ENCODE measurements around the gene DEDD2. TPM values are rescaled to one million over a fixed set of nuclear protein-coding genes. Genes with fewer than 3 reads are reported as not detected.
"Not testable (repeated sequence)": the region's sequence is repeated elsewhere in the genome, so short reads cannot be mapped to it uniquely, and the experiment has no call there.

The DEDD2 gene, protein sequence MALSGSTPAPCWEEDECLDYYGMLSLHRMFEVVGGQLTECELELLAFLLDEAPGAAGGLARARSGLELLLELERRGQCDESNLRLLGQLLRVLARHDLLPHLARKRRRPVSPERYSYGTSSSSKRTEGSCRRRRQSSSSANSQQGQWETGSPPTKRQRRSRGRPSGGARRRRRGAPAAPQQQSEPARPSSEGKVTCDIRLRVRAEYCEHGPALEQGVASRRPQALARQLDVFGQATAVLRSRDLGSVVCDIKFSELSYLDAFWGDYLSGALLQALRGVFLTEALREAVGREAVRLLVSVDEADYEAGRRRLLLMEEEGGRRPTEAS
- 13.8 and 14.4 TPM in 2 replicates for total RNA-seq (2014; rRNA removed; shearing (Covaris generic))

- peak; percentile 97 for DNase-seq (ENCODE audit: low read depth)
Observed at GRCh38 chr19:42217520-42218437, at the start of gene DEDD2. Gene DEDD2 (minus strand): TSS chr19:42217677. CDS start chr19:42217007, 670 bp downstream.

DNA sequence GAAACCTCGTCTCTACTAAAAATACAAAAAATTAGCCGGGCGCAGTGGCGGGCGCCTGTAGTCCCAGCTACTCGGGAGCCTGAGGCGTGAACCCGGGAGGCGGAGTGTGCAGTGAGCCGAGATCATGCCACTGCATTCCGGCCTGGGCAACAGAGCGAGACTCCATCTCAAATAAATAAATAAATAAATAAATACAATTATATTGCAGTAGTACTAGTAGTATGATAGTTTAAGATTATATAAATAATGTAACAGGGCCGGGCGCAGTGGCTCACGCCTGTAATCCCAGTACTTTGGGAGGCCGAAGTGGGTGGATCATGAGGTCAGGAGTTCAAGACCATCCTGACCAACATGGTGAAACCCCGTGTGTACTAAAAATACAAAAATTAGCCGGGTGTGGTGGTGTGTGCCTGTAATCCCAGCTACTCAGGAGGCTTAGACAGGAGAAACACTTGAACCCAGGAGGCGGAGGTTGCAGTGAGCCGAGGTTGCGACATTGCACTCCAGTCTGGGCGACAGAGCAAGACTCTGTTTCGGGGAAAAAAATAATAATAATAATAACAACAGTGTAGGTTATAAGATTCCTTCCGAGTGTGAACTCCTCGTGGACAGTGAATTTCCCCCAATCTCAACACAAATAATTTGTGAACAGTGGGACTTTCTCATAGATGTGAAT lies 49.6 kb upstream of the DEDD2 start:
- DNase-seq (ENCODE audit: low read depth), result not testable (repeated sequence)

- DNase-seq (ENCODE audit: low read depth), result not testable (repeated sequence)
Observed at GRCh38 chr19:42266105-42266504, 48.6 kb upstream of the DEDD2 start.

GRCh38 chr19:42261763-42262162 lies 44.3 kb upstream of the DEDD2 start:
- DNase-seq (ENCODE audit: low read depth), result no peak

- not testable (repeated sequence) for DNase-seq (ENCODE audit: low read depth)
Observed at GRCh38 chr19:42257842-42258241, 40.4 kb upstream of the DEDD2 start.

GRCh38 chr19:42255766-42256745 lies 38.6 kb upstream of the DEDD2 start:
- DNase-seq (ENCODE audit: low read depth), result peak; percentile 67

DNA sequence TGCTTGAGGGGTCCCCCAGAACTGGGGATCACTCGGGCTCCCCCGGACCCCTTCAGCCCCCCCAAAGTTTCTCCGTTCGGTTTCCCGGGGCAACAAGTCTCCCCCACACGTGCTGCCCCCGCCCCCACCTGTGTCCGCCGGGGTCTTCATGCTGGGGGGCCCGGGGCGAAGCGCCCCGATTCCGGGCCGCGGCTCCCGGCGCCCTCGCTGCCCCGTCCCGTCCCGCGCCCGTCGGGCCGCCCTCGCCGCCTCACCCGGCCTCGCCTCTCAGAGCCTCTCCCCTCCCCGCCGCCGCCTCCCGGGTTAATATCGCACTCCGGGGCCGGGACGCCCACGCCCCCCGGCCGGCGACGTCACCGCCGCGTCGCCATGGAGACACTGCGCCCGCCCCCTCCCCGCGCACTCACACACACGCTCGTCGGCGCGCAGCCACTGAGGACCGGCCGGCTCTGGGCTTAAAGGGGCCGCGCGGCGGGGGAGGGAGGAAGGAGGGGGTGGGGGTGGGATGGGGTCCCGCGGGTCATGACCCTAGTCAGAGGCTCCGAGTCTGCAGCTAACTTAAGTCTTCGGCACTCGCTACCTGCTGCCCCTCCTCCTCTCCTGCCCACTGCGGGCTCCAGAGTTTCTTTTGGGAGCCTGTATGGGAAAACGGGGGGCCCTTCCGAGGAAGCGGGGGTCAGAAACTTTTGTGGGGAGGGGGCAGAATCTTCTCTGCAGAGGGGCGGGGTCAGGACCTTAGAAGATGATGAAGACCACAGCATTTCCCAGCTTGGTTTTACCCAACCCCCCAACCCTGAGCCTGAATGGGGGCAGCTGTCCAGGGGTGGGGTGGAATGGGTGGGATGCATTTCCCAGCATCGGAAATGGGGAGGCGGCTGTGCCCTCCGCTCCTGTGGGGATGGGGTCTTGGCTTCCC lies 37.6 kb upstream of the DEDD2 start, which contains the start of gene ERF:
ERF (minus strand) TSS at position 279 of the 916 bp plus-strand sequence; CDS start at position 150, 129 bp downstream.
- DNase-seq (ENCODE audit: low read depth), result peak; percentile 91

DNA sequence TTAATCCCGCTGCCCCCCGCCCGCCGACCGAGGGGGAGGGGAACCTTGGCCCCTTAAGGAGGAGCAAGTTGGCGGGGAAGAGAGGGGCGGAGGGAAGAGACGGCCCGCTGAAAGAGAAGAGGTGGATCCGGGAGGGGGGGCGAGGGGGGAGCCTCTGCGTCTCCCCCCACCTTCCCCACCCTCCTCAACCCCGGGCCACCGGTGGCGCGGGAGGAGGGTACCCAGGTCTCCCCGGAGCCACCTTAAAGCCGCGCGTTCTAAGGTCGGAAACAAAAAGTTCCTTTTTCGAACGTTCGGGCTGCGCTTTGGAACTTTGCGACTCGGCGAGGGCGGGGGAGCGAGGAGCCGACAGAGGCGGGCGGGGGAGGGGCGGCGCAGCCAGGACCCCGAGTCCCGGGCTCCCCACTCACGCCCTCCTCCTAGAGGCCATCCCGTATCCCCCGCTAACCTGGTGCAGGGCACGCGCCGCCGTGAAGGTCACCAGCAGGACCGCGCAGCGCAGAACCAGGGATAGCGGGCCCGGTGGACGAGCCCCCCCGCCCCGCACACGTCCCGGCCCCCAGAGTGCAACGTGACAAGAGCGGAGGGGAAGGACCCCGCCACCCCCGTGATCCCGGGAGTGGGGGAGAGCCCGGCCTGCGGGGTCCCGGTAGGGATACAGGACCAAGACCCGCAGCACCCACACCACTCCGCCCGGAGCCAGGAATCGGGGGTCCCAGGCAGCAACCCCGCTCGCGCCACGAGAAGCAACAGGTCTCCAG lies 36.8 kb upstream of the DEDD2 start:
- peak; percentile 61 for DNase-seq (ENCODE audit: low read depth)

DNA sequence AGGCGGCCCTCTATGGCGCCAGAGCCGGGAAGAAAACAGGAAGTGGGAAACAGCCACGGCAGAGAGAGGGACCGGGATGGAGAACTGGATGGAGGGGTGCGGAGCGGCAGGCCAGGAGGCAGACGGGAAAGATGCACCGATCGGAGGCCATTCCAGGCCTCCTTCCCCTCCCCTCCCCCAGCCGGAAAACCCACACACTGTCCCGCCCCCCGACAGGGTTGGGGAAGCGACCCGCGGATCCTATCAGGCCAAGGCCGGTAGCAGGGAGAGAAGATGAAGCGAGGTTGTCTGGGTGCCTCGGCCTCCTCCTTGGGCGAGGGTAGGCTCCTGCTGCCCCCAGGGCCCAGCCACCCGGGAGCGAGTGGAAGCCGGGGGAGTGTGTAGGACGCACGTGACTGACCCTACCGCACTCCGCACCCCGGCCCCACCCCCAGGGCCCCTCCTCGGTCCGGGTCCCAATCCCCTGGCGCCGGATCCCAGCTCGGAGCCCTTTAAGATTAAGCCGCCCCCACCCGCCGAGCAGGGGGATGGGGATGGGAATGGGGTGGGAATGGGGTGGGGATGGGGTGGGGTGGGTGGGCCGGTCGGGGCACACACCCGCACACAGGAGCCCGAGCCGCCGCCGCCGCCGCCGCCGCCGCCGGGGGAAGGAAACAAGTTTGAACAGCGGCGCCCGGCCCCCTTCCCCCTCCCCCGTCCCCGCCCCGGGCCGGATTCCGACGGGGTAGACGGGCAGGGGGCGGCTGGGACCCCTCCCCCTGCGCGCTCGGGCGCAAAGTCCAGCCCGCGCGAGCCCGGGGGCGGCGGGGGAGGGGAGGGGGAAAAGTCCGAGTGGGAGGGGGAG lies 36.0 kb upstream of the DEDD2 start:
- DNase-seq (ENCODE audit: low read depth), result peak; percentile 50

GRCh38 chr19:42252365-42253244 lies 35.1 kb upstream of the DEDD2 start:
- DNase-seq (ENCODE audit: low read depth), result peak; percentile 54

GRCh38 chr19:42251572-42252358 lies 34.3 kb upstream of the DEDD2 start:
- no peak for DNase-seq (ENCODE audit: low read depth)

DNA sequence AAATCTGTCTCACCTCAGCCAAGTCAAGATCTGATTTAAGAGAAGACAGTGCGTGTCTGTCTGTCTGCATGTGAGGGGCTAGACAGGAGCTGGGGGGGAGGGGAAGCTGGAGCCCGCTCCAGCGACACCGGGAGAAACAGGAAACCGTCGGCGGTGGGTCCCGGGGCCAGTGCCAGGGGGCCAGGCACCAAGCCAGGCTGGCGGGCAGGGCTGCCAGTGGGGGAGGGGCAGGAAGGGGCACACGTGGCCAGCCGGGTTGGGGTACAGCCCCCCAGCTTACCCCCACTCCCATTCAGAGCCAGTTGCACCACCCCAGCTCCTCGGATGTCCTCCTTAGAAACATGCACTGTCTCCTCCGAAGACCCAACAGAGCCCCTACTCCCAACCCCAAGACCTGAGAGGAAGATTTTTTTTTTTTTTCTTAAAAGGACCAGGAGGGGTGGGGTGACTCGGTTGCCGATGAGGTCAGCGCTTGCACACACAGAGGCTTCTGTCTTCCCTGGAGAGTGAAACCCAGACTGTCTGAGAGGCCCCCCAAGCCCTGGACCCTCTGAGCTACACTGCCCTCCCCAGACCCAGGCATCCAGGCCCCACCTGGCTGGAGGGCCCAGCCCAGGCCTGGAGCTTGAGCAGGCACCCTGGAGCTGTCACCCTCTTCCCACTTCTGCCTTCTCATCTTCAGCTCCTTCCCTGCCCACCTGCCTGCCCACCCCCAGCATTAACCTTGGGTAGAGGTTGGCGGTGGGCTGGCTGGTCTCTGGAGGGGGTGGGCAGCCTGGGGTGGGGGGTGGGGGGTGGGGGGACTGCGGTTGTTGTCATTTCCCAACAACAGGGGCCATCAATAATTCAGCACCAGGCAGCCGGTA lies 33.4 kb upstream of the DEDD2 start:
- no peak for DNase-seq (ENCODE audit: low read depth)

GRCh38 chr19:42250183-42250665 lies 32.7 kb upstream of the DEDD2 start:
- DNase-seq (ENCODE audit: low read depth), result no peak

GRCh38 chr19:42249769-42250168 lies 32.3 kb upstream of the DEDD2 start:
- no peak for DNase-seq (ENCODE audit: low read depth)
